GM19238 (cell line): ENCODE measurements around the gene GALNT18.

ENCODE experiments used
- DNase-seq: peaks from one replicate; pipeline ENCODE4 v3.0.0; 2011; ENCODE audit warnings: low spot score; ENCODE audit not compliant: insufficient read length

Gene GALNT18

GRCh38 chr11:11533057-11533456, 88.7 kb downstream of the GALNT18 start:
- no peak for DNase-seq

GRCh38 chr11:11532574-11532973, 89.2 kb downstream of the GALNT18 start:
- DNase-seq = no peak

- no peak for DNase-seq
Observed at GRCh38 chr11:11531131-11531908, 90.5 kb downstream of the GALNT18 start.

- DNase-seq = no peak
Observed at GRCh38 chr11:11528986-11529385, 92.8 kb downstream of the GALNT18 start.

- DNase-seq = no peak
Observed at GRCh38 chr11:11525283-11525682, 96.5 kb downstream of the GALNT18 start.

- no peak for DNase-seq
Observed at GRCh38 chr11:11524436-11525061, 97.3 kb downstream of the GALNT18 start.

- DNase-seq = no peak
Observed at GRCh38 chr11:11522591-11522990, 99.2 kb downstream of the GALNT18 start.

GRCh38 chr11:11521306-11522002, 100.4 kb downstream of the GALNT18 start:
- no peak for DNase-seq

- no peak for DNase-seq
Observed at GRCh38 chr11:11520231-11521015, 101.4 kb downstream of the GALNT18 start.

GRCh38 chr11:11519184-11519583, 102.6 kb downstream of the GALNT18 start:
- no peak for DNase-seq

GRCh38 chr11:11514246-11514645, 107.6 kb downstream of the GALNT18 start:
- no peak for DNase-seq

GRCh38 chr11:11513422-11513821, 108.4 kb downstream of the GALNT18 start:
- DNase-seq = no peak

- no peak for DNase-seq
Observed at GRCh38 chr11:11512929-11513328, 108.9 kb downstream of the GALNT18 start.

- no peak for DNase-seq
Observed at GRCh38 chr11:11512502-11512901, 109.3 kb downstream of the GALNT18 start.

GRCh38 chr11:11512090-11512489, 109.7 kb downstream of the GALNT18 start:
- no peak for DNase-seq

- DNase-seq = no peak
Observed at GRCh38 chr11:11510939-11511338, 110.9 kb downstream of the GALNT18 start.

- DNase-seq = no peak
Observed at GRCh38 chr11:11505692-11506091, 116.1 kb downstream of the GALNT18 start.

GRCh38 chr11:11505190-11505589, 116.6 kb downstream of the GALNT18 start:
- DNase-seq = no peak

- no peak for DNase-seq
Observed at GRCh38 chr11:11504071-11504470, 117.7 kb downstream of the GALNT18 start.

GRCh38 chr11:11502263-11502861, 119.4 kb downstream of the GALNT18 start:
- DNase-seq = no peak
